ENCODE measurements around the gene CTRL. TPM values are rescaled to one million over a fixed set of nuclear protein-coding genes. Genes with fewer than 3 reads are reported as not detected.
"Not testable (repeated sequence)": the region's sequence is repeated elsewhere in the genome, so short reads cannot be mapped to it uniquely, and the experiment has no call there.

CTRL gene
- total RNA-seq, 1 donor from 2014 or later: 0.64 TPM

GRCh38 chr16:67940446-67941089 is 8.9 kb upstream of the CTRL start:
- no peak for ATAC-seq

- no peak for ATAC-seq
Measured at GRCh38 chr16:67939507-67940445, 8.1 kb upstream of the CTRL start.

- ATAC-seq: not testable (repeated sequence)
Measured at GRCh38 chr16:67937713-67938112, 6.1 kb upstream of the CTRL start.

GRCh38 chr16:67936880-67937605 is 5.4 kb upstream of the CTRL start:
- ATAC-seq: no peak

- ATAC-seq: peak; percentile 15
Measured at GRCh38 chr16:67936124-67936879, 4.6 kb upstream of the CTRL start, which contains the start of gene PSMB10. Gene PSMB10, minus strand, starts transcription at chr16:67936850. Its CDS starts 101 bp downstream, at chr16:67936749.

- ATAC-seq: peak; percentile 96
Measured at GRCh38 chr16:67935402-67936123, 3.9 kb upstream of the CTRL start.

GRCh38 chr16:67935101-67935401 is 3.4 kb upstream of the CTRL start:
- ATAC-seq: peak; percentile 3

- no peak for ATAC-seq
Measured at GRCh38 chr16:67934306-67935100, 2.8 kb upstream of the CTRL start.

- ATAC-seq: no peak
Measured at GRCh38 chr16:67933805-67934204, 2.1 kb upstream of the CTRL start.

- no peak for ATAC-seq
Measured at GRCh38 chr16:67932462-67932840, 789 bp upstream of the CTRL start.

- ATAC-seq: no peak
Measured at GRCh38 chr16:67930678-67931211, 917 bp downstream of the CTRL start.

- no peak for ATAC-seq
Measured at GRCh38 chr16:67930191-67930590, 1.5 kb downstream of the CTRL start.

- ATAC-seq: peak; percentile 59
Measured at GRCh38 chr16:67928561-67929364, 2.9 kb downstream of the CTRL start.

GRCh38 chr16:67928147-67928546 is 3.5 kb downstream of the CTRL start:
- no peak for ATAC-seq

- ATAC-seq: no peak
Measured at GRCh38 chr16:67927131-67927941, 4.3 kb downstream of the CTRL start.

- ATAC-seq: no peak
Measured at GRCh38 chr16:67926181-67926750, 5.4 kb downstream of the CTRL start.

GRCh38 chr16:67924140-67924906 is 7.3 kb downstream of the CTRL start:
- ATAC-seq: no peak

Data from esophagus mucosa (tissue), 1 donor.